Vagina (tissue), 2 donors: ENCODE results near the gene BICC1. TPM values are rescaled to one million over a fixed set of nuclear protein-coding genes. Genes with fewer than 3 reads are reported as not detected.
A peak's percentile ranks its signal among the peaks of the same experiment; 100 is the strongest.

Experiments used
- DNase-seq, 2 donors: peaks; one replicate each; pipeline ENCODE4 v3.0.0-alpha.2; 2017; ENCODE audit errors: extremely low spot score in 2 of 2
- H3K27ac ChIP-seq: fragments of 200-600 bp; sonication (generic); one replicate; pipeline ENCODE4 v1.5.1; 2019
- H3K27me3 ChIP-seq: fragments of 200-600 bp; sonication (generic); one replicate; pipeline ENCODE4 v1.5.1; 2019
- H3K36me3 ChIP-seq, 2 donors: fragments of 200-600 bp; sonication (generic); one replicate each; pipeline ENCODE4 v1.5.1; 2017 to 2019
- H3K4me1 ChIP-seq: fragments of 200-600 bp; sonication (generic); one replicate; pipeline ENCODE4 v1.5.1; 2019
- H3K4me3 ChIP-seq, 2 donors: fragments of 200-600 bp; sonication (generic); 1 replicate in 1 of 2; 2 replicates in 1 of 2; pipeline ENCODE4 v1.5.1; 2016 to 2019
- H3K9me3 ChIP-seq: fragments of 200-600 bp; sonication (generic); one replicate; pipeline ENCODE4 v1.5.1; 2019
- CTCF ChIP-seq, 3 experiments: fragments of 450-650 bp in 2 of 3; fragments of 200-600 bp in 1 of 3; sonication (generic) in 1 of 3; IDR thresholded peaks; one replicate each; pipeline ENCODE4 v1.5.1; 2017 to 2019; ENCODE audit warnings: antibody characterized with exemption in 3 of 3, mild to moderate bottlenecking in 2 of 3, moderate library complexity in 2 of 3
- POLR2A ChIP-seq, 2 donors: fragments of 450-650 bp; IDR thresholded peaks; one replicate each; pipeline ENCODE4 v1.6.1; 2017; ENCODE audit warnings: antibody characterized with exemption in 2 of 2, mild to moderate bottlenecking in 2 of 2, moderate library complexity in 2 of 2
- POLR2AphosphoS5 ChIP-seq, 2 donors: sonication (generic); formaldehyde crosslinking; IDR thresholded peaks; one replicate each; pipeline ENCODE4 v1.9.0; 2017; ENCODE audit warnings: antibody characterized with exemption in 2 of 2, mild to moderate bottlenecking in 2 of 2, low read depth in 1 of 2; ENCODE audit not compliant: insufficient read depth in 1 of 2
- intact Hi-C: fragments of 100-400 bp; cut with DNase I; formaldehyde crosslinking; loops from one replicate; pipeline ENCODE4 v1.15.1; 2023
- total RNA-seq: library from RNA; depleted of rRNA; stranded (reverse); fragments of >200 nt; gene quantifications from one replicate; pipeline ENCODE4 v1.2.3, GENCODE V29; 2016

The BICC1 gene
- total RNA-seq, 1 donor from 2014 or later: 15.2 TPM

GRCh38 chr10:58632216-58632615 is 119.5 kb downstream of the BICC1 start:
- no peak for DNase-seq
- TF ChIP-seq POLR2A (IDR thresholded peaks at IDR 0.05) (no peak), POLR2AphosphoS5 (IDR thresholded peaks at IDR 0.05; ENCODE audit: insufficient read depth in 1 of 2, low read depth in 1 of 2) (no peak), CTCF (IDR thresholded peaks at IDR 0.05) (no peak)
- intact Hi-C loops: no loop called here
- Histone ChIP-seq H3K9me3 (no peaks in the 10 kb centered on the region), H3K36me3 (no peaks in the 10 kb centered on the region), H3K27me3 (no peaks in the 10 kb centered on the region), H3K4me1 (no peaks in the 10 kb centered on the region), H3K4me3 (no peak overlapping the region), H3K27ac (no peak overlapping the region)

GRCh38 chr10:58637352-58637751 is 124.7 kb downstream of the BICC1 start:
- H3K4me3 ChIP-seq: no peak overlapping the region
- TF ChIP-seq CTCF (IDR thresholded peaks at IDR 0.05) (no peak), POLR2AphosphoS5 (IDR thresholded peaks at IDR 0.05; ENCODE audit: insufficient read depth in 1 of 2, low read depth in 1 of 2) (no peak), POLR2A (IDR thresholded peaks at IDR 0.05) (no peak)
- H3K36me3 ChIP-seq: no peaks in the 10 kb centered on the region
- no peaks in the 10 kb centered on the region for H3K27me3 ChIP-seq
- H3K9me3 ChIP-seq: no peaks in the 10 kb centered on the region
- no peak for DNase-seq
- H3K4me1 ChIP-seq: no peaks in the 10 kb centered on the region
- no peak overlapping the region for H3K27ac ChIP-seq
- intact Hi-C loops: no loop called here

GRCh38 chr10:58638388-58638787 is 125.7 kb downstream of the BICC1 start:
- no peaks in the 10 kb centered on the region for H3K9me3 ChIP-seq
- peaks cover 5% of the 10 kb centered on the region for H3K4me1 ChIP-seq
- no peak for TF ChIP-seq POLR2A (IDR thresholded peaks at IDR 0.05)
- no peak for TF ChIP-seq CTCF (IDR thresholded peaks at IDR 0.05)
- no peak for TF ChIP-seq POLR2AphosphoS5 (IDR thresholded peaks at IDR 0.05; ENCODE audit: insufficient read depth in 1 of 2, low read depth in 1 of 2)
- DNase-seq: no peak
- intact Hi-C loops: no loop called here
- H3K27ac ChIP-seq: no peak overlapping the region
- H3K36me3 ChIP-seq: no peaks in the 10 kb centered on the region
- H3K27me3 ChIP-seq: no peaks in the 10 kb centered on the region
- H3K4me3 ChIP-seq: no peak overlapping the region

DNA sequence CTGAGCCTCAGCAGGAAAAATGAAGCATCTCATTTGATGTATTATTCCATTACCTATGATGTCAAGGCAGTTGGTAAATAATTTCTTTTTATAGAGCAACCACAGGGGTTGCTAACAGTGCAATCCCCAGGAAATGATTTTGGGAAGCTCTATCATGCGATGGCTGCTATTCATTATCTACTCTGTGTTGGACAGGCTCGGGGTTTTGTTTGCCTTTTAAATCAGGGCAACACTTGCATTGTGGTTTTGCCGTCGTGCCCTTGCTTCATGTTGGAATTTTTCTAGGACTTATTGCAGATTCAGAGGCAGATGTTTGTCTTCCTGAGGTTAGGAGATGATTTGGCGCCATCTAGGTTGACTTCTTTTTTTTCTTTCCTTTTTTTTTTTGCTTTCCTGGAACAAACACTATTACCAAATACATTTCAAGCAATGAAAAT is 128.4 kb downstream of the BICC1 start:
- Histone ChIP-seq H3K27me3 (no peaks in the 10 kb centered on the region), H3K9me3 (no peaks in the 10 kb centered on the region), H3K36me3 (no peaks in the 10 kb centered on the region), H3K4me1 (peaks cover 7% of the 10 kb centered on the region), H3K27ac (no peak overlapping the region), H3K4me3 (no peak overlapping the region)
- DNase-seq: no peak
- TF ChIP-seq POLR2AphosphoS5 (IDR thresholded peaks at IDR 0.05; ENCODE audit: insufficient read depth in 1 of 2, low read depth in 1 of 2) (peak in 1 of 2 donors; percentile 22), POLR2A (IDR thresholded peaks at IDR 0.05) (no peak)
- intact Hi-C loops: no loop called here

GRCh38 chr10:58641708-58642107 is 129.0 kb downstream of the BICC1 start:
- Histone ChIP-seq H3K27ac (no peak overlapping the region), H3K4me1 (peaks cover 7% of the 10 kb centered on the region)
- TF ChIP-seq POLR2AphosphoS5 (IDR thresholded peaks at IDR 0.05; ENCODE audit: insufficient read depth in 1 of 2, low read depth in 1 of 2) (no peak), POLR2A (IDR thresholded peaks at IDR 0.05) (no peak), CTCF (IDR thresholded peaks at IDR 0.05) (no peak)

More at GRCh38 chr10:58641708-58642107, 129.0 kb downstream of the BICC1 start:
- H3K9me3 ChIP-seq: no peaks in the 10 kb centered on the region
- H3K4me3 ChIP-seq: no peak overlapping the region
- intact Hi-C loops: no loop called here
- no peaks in the 10 kb centered on the region for H3K27me3 ChIP-seq
- no peaks in the 10 kb centered on the region for H3K36me3 ChIP-seq
- no peak for DNase-seq
